ENCODE measurements around the gene CTSA.

- TF ChIP-seq E2F4 (CRISPR knock-in tag; IDR thresholded peaks at IDR 0.05; ENCODE audit: low read depth) (no peak), CREB1 (IDR thresholded peaks at IDR 0.05) (no peak), CREB1 (CRISPR knock-in tag; IDR thresholded peaks at IDR 0.05) (no peak), EP300 (IDR thresholded peaks at IDR 0.05; ENCODE audit: low read length) (no peak), DACH1 (IDR thresholded peaks at IDR 0.05; ENCODE audit: partially characterized antibody) (no peak), ZNF232 (CRISPR knock-in tag; IDR thresholded peaks at IDR 0.05) (no peak), ZNF274 (IDR thresholded peaks at IDR 0.05; ENCODE audit: borderline replicate concordance, low read depth, low read length) (no peak), CHD4 (IDR thresholded peaks at IDR 0.05; ENCODE audit: insufficient read depth, insufficient replicate concordance, low read depth, low read length, poor library complexity, severe bottlenecking) (no peak), FOSL1 (tag; conservative IDR thresholded peaks at IDR 0.05) (no peak), ZNF217 (CRISPR knock-in tag; IDR thresholded peaks at IDR 0.05) (no peak), ZNF324 (CRISPR knock-in tag; IDR thresholded peaks at IDR 0.05) (no peak), ZKSCAN1 (IDR thresholded peaks at IDR 0.05; ENCODE audit: low read depth, low read length) (no peak)
Observed at GRCh38 chr20:45909336-45909808, 18.2 kb downstream of the CTSA start.

Measured in K562 (cell line).